ENCODE measurements around the gene SLC22A17.

The SLC22A17 gene

GRCh38 chr14:23358042-23358441 is 5.4 kb upstream of the SLC22A17 start:
- H3K4me3 ChIP-seq (replicated peaks; ENCODE audit: low read depth, low read length) = no peak overlapping the region
- no peak for DNase-seq (ENCODE audit: extremely low read depth, low read depth)
- no peak for TF ChIP-seq CTCF (IDR thresholded peaks at IDR 0.05; ENCODE audit: low read depth, low read length, missing control alignments)

GRCh38 chr14:23357261-23357660 is 4.6 kb upstream of the SLC22A17 start:
- DNase-seq (ENCODE audit: extremely low read depth, low read depth) = no peak
- no peak overlapping the region for H3K4me3 ChIP-seq (replicated peaks; ENCODE audit: low read depth, low read length)
- no peak for TF ChIP-seq CTCF (IDR thresholded peaks at IDR 0.05; ENCODE audit: low read depth, low read length, missing control alignments)

- no peak for TF ChIP-seq CTCF (IDR thresholded peaks at IDR 0.05; ENCODE audit: low read depth, low read length, missing control alignments)
- no peak for DNase-seq (ENCODE audit: extremely low read depth, low read depth)
- no peak overlapping the region for H3K4me3 ChIP-seq (replicated peaks; ENCODE audit: low read depth, low read length)
Measured at GRCh38 chr14:23356662-23357061, 4.0 kb upstream of the SLC22A17 start.

GRCh38 chr14:23355871-23356435 is 3.3 kb upstream of the SLC22A17 start:
- no peak for DNase-seq (ENCODE audit: extremely low read depth, low read depth)
- no peak overlapping the region for H3K4me3 ChIP-seq (replicated peaks; ENCODE audit: low read depth, low read length)
- TF ChIP-seq CTCF (IDR thresholded peaks at IDR 0.05; ENCODE audit: low read depth, low read length, missing control alignments) = no peak

GRCh38 chr14:23354990-23355389 is 2.3 kb upstream of the SLC22A17 start:
- no peak for TF ChIP-seq CTCF (IDR thresholded peaks at IDR 0.05; ENCODE audit: low read depth, low read length, missing control alignments)
- no peak for DNase-seq (ENCODE audit: extremely low read depth, low read depth)
- no peak overlapping the region for H3K4me3 ChIP-seq (replicated peaks; ENCODE audit: low read depth, low read length)

- TF ChIP-seq CTCF (IDR thresholded peaks at IDR 0.05; ENCODE audit: low read depth, low read length, missing control alignments) = no peak
- H3K4me3 ChIP-seq (replicated peaks; ENCODE audit: low read depth, low read length) = no peak overlapping the region
- DNase-seq (ENCODE audit: extremely low read depth, low read depth) = no peak
Measured at GRCh38 chr14:23353433-23353780, 720 bp upstream of the SLC22A17 start.
